GM23338 (cell line): ENCODE measurements around the gene AKAP1. TPM values are rescaled to one million over a fixed set of nuclear protein-coding genes. Genes with fewer than 3 reads are reported as not detected.

Experiments used
- ATAC-seq: fragments of 200-7000 bp; cut with Tn5 transposase; 3 replicates; pipeline ENCODE4 v1.9.1; 2020
- DNase-seq: peaks from one replicate; pipeline ENCODE4 v3.0.0-alpha.2; 2015; ENCODE audit warnings: low spot score
- H2AFZ ChIP-seq: fragments of 200-600 bp; sonication (generic); 2 replicates; pipeline ENCODE4 v1.8.0; 2016; ENCODE audit warnings: antibody characterized with exemption, mild to moderate bottlenecking, moderate library complexity
- H3F3A ChIP-seq: fragments of 200-600 bp; sonication (generic); replicated peaks from 2 replicates; pipeline ENCODE4 v1.8.0; 2017; ENCODE audit warnings: antibody characterized with exemption, mixed run types, low read depth
- H3K27ac ChIP-seq: fragments of 200-600 bp; sonication (generic); 2 replicates; pipeline ENCODE4 v1.6.1; 2016; ENCODE audit warnings: low read depth
- H3K27me3 ChIP-seq: fragments of 200-600 bp; sonication (generic); 2 replicates; pipeline ENCODE4 v1.8.0; 2016; ENCODE audit warnings: mild to moderate bottlenecking, mixed run types, moderate library complexity; ENCODE audit not compliant: insufficient read depth
- H3K36me3 ChIP-seq: fragments of 200-600 bp; sonication (generic); 2 replicates; pipeline ENCODE4 v1.8.0; 2016; ENCODE audit warnings: mild to moderate bottlenecking; ENCODE audit not compliant: insufficient read depth
- H3K4me1 ChIP-seq: fragments of 200-600 bp; sonication (generic); 2 replicates; pipeline ENCODE4 v1.8.0; 2016; ENCODE audit warnings: mild to moderate bottlenecking, moderate library complexity; ENCODE audit not compliant: insufficient read depth
- H3K4me2 ChIP-seq: fragments of 200-600 bp; sonication (generic); 2 replicates; pipeline ENCODE4 v1.7.1; 2017; ENCODE audit warnings: mixed run types
- H3K4me3 ChIP-seq: fragments of 200-600 bp; sonication (generic); 2 replicates; pipeline ENCODE4 v1.6.1; 2016; ENCODE audit warnings: mixed run types
- H3K79me2 ChIP-seq: fragments of 200-600 bp; sonication (generic); replicated peaks from 2 replicates; pipeline ENCODE4 v1.8.0; 2017; ENCODE audit warnings: mild to moderate bottlenecking; ENCODE audit not compliant: insufficient read depth
- H3K9me2 ChIP-seq: fragments of 200-600 bp; sonication (generic); 2 replicates; pipeline ENCODE4 v1.8.0; 2017; ENCODE audit not compliant: insufficient read depth
- H4K20me1 ChIP-seq: fragments of 200-600 bp; sonication (generic); replicated peaks from 2 replicates; pipeline ENCODE4 v1.8.0; 2017; ENCODE audit warnings: mild to moderate bottlenecking; ENCODE audit not compliant: insufficient read depth
- H3K27ac Mint-ChIP-seq: 2 replicates; pipeline ENCODE4 v1.8.0; 2020; ENCODE audit warnings: inconsistent platforms, mild to moderate bottlenecking, moderate library complexity, mixed read lengths
- H3K27me3 Mint-ChIP-seq: 3 replicates; pipeline ENCODE4 v1.8.0; 2022; ENCODE audit warnings: low read depth, mild to moderate bottlenecking, moderate library complexity, mixed read lengths, inconsistent platforms; ENCODE audit not compliant: insufficient read depth, poor library complexity
- H3K36me3 Mint-ChIP-seq: 3 replicates; pipeline ENCODE4 v1.8.0; 2021; ENCODE audit warnings: low read depth, mild to moderate bottlenecking, inconsistent platforms, moderate library complexity, mixed read lengths
- H3K4me1 Mint-ChIP-seq: 3 replicates; pipeline ENCODE4 v1.8.0; 2020; ENCODE audit warnings: mild to moderate bottlenecking, inconsistent platforms, mixed read lengths
- H3K4me3 Mint-ChIP-seq: 3 replicates; pipeline ENCODE4 v1.8.0; 2021; ENCODE audit warnings: moderate library complexity, mild to moderate bottlenecking, inconsistent platforms, mixed read lengths
- H3K9me3 Mint-ChIP-seq: 3 replicates; pipeline ENCODE4 v1.8.0; 2020; ENCODE audit warnings: moderate library complexity, mild to moderate bottlenecking, inconsistent platforms, mixed read lengths
- CREB1 ChIP-seq: fragments of 250-450 bp; sonication (Bioruptor Pico); IDR thresholded peaks from 2 replicates; pipeline ENCODE4 v1.5.0; 2020; ENCODE audit warnings: low read depth, mild to moderate bottlenecking, moderate library complexity
- CTCF ChIP-seq, 2 experiments: fragments of 200-600 bp in 1 of 2; sonication (generic) in 1 of 2; conservative IDR thresholded peaks; 2 replicates each; pipeline versions ENCODE4 v1.5.1 to v1.6.1; 2016 to 2017; ENCODE audit warnings: antibody characterized with exemption in 2 of 2, low read depth in 2 of 2, mild to moderate bottlenecking in 2 of 2, moderate library complexity in 1 of 2
- ETS1 ChIP-seq: IDR thresholded peaks from 2 replicates; pipeline ENCODE4 v1.6.1; 2016; ENCODE audit warnings: antibody characterized with exemption
- EZH2 ChIP-seq: fragments of 200-600 bp; sonication (generic); IDR thresholded peaks from one replicate; pipeline ENCODE4 v1.8.0; 2017; ENCODE audit warnings: antibody characterized with exemption, mild to moderate bottlenecking, low read depth; ENCODE audit not compliant: unreplicated experiment
- EZH2phosphoT487 ChIP-seq: fragments of 200-600 bp; sonication (generic); IDR thresholded peaks from one replicate; pipeline ENCODE4 v1.8.1; 2018; ENCODE audit warnings: antibody characterized with exemption; ENCODE audit not compliant: unreplicated experiment
- JUNB ChIP-seq: IDR thresholded peaks from one replicate; pipeline ENCODE4 v1.6.1; 2016; ENCODE audit warnings: antibody characterized with exemption; ENCODE audit not compliant: unreplicated experiment
- REST ChIP-seq: IDR thresholded peaks from one replicate; pipeline ENCODE4 v1.6.1; 2018; ENCODE audit warnings: antibody characterized with exemption; ENCODE audit not compliant: unreplicated experiment
- ZNF114 ChIP-seq: fragments of 250-450 bp; sonication (Bioruptor Pico); IDR thresholded peaks from 2 replicates; pipeline ENCODE4 v1.5.0; 2020; ENCODE audit warnings: mild to moderate bottlenecking, moderate library complexity
- ZNF331 ChIP-seq: fragments of 250-450 bp; sonication (Bioruptor Pico); IDR thresholded peaks from 2 replicates; pipeline ENCODE4 v1.5.0; 2020; ENCODE audit warnings: low read depth, mild to moderate bottlenecking, moderate library complexity
- ZNF462 ChIP-seq: fragments of 250-450 bp; sonication (Bioruptor Pico); IDR thresholded peaks from 2 replicates; pipeline ENCODE4 v1.5.0; 2020; ENCODE audit warnings: mild to moderate bottlenecking, moderate library complexity
- polyA plus RNA-seq: library from polyadenylated mRNA; unstranded; fragments of >200 nt; fragmentation: Nextera tagmentation; extraction: Ambion mirVana; gene quantifications from 2 replicates; pipeline ENCODE4 v1.2.1, GENCODE V29; 2016
- total RNA-seq: library from RNA; depleted of rRNA; stranded (reverse); fragments of >200 nt; shearing (Covaris generic); gene quantifications from 2 replicates; pipeline ENCODE4 v1.2.3, GENCODE V29; 2014

The AKAP1 gene
- total and polyA plus RNA-seq, 2 experiments from 2014 or later, result 19.6 to 45.9 TPM

GRCh38 chr17:57073626-57074025 lies 11.4 kb upstream of the AKAP1 start (continued):
- TF ChIP-seq REST, result no peak
- no peak for TF ChIP-seq EZH2phosphoT487

- no peaks in the 10 kb centered on the region for H3K36me3 ChIP-seq
- peaks cover 31% of the 10 kb centered on the region for H3K4me1 Mint-ChIP-seq
- H3K4me1 ChIP-seq, result peaks cover 6% of the 10 kb centered on the region; the same call in 1 of the 2 replicates
- no peaks in the 10 kb centered on the region for H3K79me2 ChIP-seq
- no peaks in the 10 kb centered on the region for H4K20me1 ChIP-seq
- no peak overlapping the region for H3K27ac Mint-ChIP-seq
- ATAC-seq (no peak), DNase-seq (no peak)
- H3K36me3 Mint-ChIP-seq, result no peaks in the 10 kb centered on the region
- H3K27me3 ChIP-seq, result no peaks in the 10 kb centered on the region
- H3K4me3 ChIP-seq, result no peak overlapping the region
- H3K9me3 Mint-ChIP-seq, result no peaks in the 10 kb centered on the region
- peaks cover under 1% of the 10 kb centered on the region for H3K27me3 Mint-ChIP-seq
- no peak overlapping the region for H3K4me3 Mint-ChIP-seq
- no peaks in the 10 kb centered on the region for H3K9me2 ChIP-seq
- no peaks in the 10 kb centered on the region for H3F3A ChIP-seq
- H3K4me2 ChIP-seq, result no peak overlapping the region
- no peak overlapping the region for H2AFZ ChIP-seq
- no peak overlapping the region for H3K27ac ChIP-seq
- TF ChIP-seq ETS1 (no peak), JUNB (no peak), ZNF114 (CRISPR knock-in tag) (no peak), CREB1 (CRISPR knock-in tag) (no peak), EZH2 (no peak), CTCF (conservative IDR thresholded peaks at IDR 0.05; ENCODE audit: low read depth in 2 of 2) (no peak), EZH2phosphoT487 (no peak), ZNF331 (CRISPR knock-in tag) (no peak), ZNF462 (CRISPR knock-in tag) (no peak)
Observed at GRCh38 chr17:57075193-57075592, 9.9 kb upstream of the AKAP1 start.
